Measurements from ENCODE around the gene FGR. TPM values are rescaled to one million over a fixed set of nuclear protein-coding genes. Genes with fewer than 3 reads are reported as not detected.
A peak's percentile ranks its signal among the peaks of the same experiment; 100 is the strongest.

The FGR gene
- total RNA-seq, 2 donors from 2014 or later = 1.2 TPM; not detected in 1

DNA sequence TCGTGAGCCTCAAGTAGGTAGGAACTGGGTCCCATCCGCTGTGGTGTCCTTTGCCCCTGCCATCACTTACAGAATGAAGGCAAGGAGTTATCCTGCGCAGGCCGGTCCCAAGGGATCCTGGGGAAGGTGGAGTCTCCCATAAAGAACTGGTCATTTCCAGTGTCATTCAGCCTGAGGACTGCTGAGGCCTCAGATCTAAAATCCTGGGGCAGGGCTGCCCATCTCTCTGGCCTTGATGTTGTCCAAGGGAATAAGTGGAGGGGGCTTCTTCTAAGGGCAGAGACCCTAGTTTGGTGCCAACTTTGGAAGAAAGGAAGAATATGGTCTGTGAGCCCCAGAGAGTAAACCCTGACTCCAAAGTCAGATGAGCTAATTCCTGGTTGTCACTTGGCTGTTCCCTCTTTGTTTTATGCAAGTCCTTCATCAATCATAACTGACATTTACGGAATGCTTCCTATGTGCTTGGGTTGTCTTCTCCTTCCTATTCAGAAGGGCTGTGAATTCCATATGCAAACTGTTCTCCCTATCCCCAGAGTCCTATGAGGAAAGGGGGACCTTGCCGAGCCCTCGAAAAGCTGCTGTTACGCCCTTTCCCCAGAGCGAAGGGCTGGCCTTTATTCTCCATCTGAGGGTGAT, 30.1 kb upstream of the FGR start:
- H3K36me3 Mint-ChIP-seq (ENCODE audit: low read depth) = no peaks in the 10 kb centered on the region
- ATAC-seq (replicated peaks) = no peak
- H3K4me1 Mint-ChIP-seq = peaks cover 31% of the 10 kb centered on the region
- no peaks in the 10 kb centered on the region for H3K9me3 Mint-ChIP-seq
- no peaks in the 10 kb centered on the region for H3K27me3 Mint-ChIP-seq
- H3K4me3 Mint-ChIP-seq = no peak overlapping the region
- no peak overlapping the region for H3K27ac Mint-ChIP-seq

DNA sequence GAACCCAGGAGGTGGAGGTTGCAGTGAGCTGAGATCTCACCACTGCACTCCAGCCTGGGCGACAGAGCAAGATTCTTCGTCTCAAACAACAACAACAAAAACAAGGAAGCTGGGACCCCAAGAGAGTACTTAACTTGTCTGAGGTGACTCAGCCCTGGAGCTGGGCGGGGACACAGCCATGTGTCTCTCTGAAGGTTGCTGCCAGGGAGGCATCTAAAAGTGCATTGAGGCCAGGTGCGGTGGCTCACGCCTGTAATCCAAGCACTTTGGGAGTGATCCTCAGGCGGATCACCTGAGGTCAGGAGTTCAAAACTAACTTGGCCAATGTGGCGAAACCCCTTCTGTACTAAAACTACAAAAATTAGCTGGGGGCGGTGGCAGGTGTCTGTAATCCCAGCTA, 29.3 kb upstream of the FGR start:
- no peak overlapping the region for H3K27ac Mint-ChIP-seq
- no peak overlapping the region for H3K4me3 Mint-ChIP-seq
- H3K27me3 Mint-ChIP-seq = no peaks in the 10 kb centered on the region
- no peaks in the 10 kb centered on the region for H3K36me3 Mint-ChIP-seq (ENCODE audit: low read depth)
- H3K9me3 Mint-ChIP-seq = no peaks in the 10 kb centered on the region
- H3K4me1 Mint-ChIP-seq = peaks cover 33% of the 10 kb centered on the region
- no peak for ATAC-seq (replicated peaks)

DNA sequence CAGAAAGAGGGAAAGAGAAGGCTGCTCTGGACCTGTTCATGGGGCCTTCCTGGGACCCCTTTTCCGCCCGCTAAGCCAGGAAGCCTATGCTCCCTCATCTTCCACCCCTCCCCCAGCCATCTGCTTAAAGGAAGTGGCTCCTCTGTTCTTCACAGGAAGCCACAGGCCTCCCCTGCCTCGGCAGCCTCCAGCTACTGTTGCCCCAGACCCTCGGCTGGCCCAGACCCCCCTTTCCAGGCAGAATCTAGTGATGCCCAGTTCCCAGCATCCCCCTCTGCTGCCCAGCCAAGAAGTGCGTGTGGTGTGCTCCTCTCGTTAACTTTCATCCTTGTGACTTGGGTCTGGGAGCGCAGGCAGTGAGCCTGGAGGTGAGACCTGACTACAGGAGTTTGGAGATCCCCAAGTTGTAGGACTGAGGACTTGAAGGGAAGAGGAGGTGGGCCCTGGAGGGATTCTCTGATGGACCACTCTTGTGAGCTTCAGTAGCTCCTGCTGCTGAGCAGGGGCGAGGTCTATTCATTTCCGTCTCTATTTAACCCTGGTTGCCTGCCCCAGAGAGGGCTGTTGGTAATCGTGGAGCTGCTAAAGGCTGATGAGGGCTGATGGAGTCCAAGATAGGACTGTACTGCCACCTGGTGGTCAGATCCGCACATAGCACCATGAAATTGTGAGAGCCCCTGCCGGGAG, 27.9 kb upstream of the FGR start:
- Mint-ChIP-seq H3K9me3 (no peaks in the 10 kb centered on the region), H3K27me3 (no peaks in the 10 kb centered on the region), H3K36me3 (ENCODE audit: low read depth) (no peaks in the 10 kb centered on the region), H3K27ac (peak overlapping the region; percentile 99), H3K4me3 (peak overlapping the region; percentile 94), H3K4me1 (peaks cover 35% of the 10 kb centered on the region)
- ATAC-seq (replicated peaks) = peak; percentile 74

DNA sequence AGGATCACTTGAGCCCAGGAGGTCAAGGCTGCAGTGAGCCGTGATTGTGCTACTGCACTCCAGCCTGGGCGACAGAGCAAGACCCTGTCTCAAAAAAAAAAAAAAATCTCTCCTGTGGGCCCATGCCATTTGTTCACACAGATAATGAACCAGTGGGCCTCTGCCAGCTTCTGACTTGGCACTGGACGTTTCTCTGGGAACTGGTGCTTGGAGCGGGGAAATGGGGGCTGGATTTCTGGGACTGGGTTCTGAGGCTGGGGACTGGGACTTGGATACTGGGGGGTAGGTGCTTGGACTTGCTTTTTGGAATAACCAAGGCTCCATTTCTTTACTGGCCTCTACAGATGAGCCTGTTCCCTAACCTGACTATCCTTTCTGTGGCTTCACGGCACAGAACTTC, 27.3 kb upstream of the FGR start:
- Mint-ChIP-seq H3K36me3 (ENCODE audit: low read depth) (no peaks in the 10 kb centered on the region), H3K4me1 (peaks cover 35% of the 10 kb centered on the region), H3K9me3 (no peaks in the 10 kb centered on the region), H3K27me3 (no peaks in the 10 kb centered on the region), H3K4me3 (peak overlapping the region; percentile 94), H3K27ac (peak overlapping the region; percentile 99)
- ATAC-seq (replicated peaks) = no peak

DNA sequence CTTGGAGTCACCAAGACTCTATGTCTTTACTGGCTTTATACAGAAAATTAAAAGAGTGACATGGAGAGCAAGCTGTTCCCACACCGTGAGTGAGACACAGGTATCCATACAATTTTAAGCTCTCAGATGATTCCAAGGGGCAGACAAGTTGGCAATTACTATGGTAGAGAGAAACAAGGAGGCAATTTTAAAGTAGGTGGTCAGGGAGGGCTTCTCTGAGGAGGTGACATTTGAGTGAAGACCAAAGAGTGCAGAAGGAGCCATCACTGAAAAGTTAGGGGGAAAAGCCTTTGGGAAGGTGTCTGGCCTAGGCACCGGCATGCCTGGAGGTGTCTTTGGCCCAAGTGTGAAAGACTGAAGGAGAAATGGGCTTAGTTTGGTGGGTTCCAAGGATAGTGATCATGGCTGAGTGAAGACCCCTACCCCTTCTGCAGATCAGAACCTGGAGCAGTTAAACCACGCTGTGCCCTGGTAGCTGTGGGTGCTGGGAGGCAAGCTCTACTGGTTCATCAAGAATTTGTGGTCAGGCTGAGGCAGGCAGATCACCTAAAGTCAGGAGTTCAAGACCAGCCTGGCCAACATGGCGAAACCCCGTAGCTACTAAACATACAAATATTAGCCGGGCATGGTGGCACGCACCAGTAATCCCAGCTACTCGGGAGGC, 26.6 kb upstream of the FGR start:
- Mint-ChIP-seq H3K4me1 (peaks cover 35% of the 10 kb centered on the region), H3K4me3 (peak overlapping the region; percentile 80), H3K27ac (peak overlapping the region; percentile 50), H3K9me3 (no peaks in the 10 kb centered on the region), H3K36me3 (ENCODE audit: low read depth) (no peaks in the 10 kb centered on the region), H3K27me3 (no peaks in the 10 kb centered on the region)
- ATAC-seq (replicated peaks) = no peak

DNA sequence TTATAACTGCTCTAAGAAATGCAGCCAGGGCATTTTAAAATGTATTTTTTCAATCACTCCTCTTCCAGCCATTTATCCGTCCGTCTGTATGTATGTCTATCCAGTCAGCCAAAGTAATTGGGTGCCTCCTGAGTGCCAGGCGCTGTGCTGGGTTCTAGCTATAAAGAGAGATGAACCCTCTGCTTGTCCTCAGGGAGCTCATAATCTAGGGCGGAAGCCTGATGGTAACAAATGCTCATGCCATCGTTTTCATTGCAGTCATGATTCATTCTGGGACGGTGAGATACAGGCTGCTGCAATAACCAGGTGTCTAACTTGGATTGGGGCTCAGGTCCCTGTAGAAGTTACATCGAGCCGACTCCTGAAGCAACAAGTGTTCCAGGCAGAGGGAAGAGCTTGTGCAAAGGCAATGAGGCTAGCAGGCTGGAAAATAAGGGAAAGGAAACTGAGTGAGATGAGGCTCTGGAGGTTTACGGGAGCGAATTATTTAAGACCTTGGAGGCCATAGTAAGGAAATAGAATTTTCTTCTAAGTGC, 25.4 kb upstream of the FGR start:
- H3K9me3 Mint-ChIP-seq = no peaks in the 10 kb centered on the region
- H3K27ac Mint-ChIP-seq = peak overlapping the region; percentile 83
- H3K36me3 Mint-ChIP-seq (ENCODE audit: low read depth) = no peaks in the 10 kb centered on the region
- H3K4me1 Mint-ChIP-seq = peaks cover 42% of the 10 kb centered on the region
- H3K4me3 Mint-ChIP-seq = peak overlapping the region; percentile 80
- no peak for ATAC-seq (replicated peaks)
- H3K27me3 Mint-ChIP-seq = no peaks in the 10 kb centered on the region

DNA sequence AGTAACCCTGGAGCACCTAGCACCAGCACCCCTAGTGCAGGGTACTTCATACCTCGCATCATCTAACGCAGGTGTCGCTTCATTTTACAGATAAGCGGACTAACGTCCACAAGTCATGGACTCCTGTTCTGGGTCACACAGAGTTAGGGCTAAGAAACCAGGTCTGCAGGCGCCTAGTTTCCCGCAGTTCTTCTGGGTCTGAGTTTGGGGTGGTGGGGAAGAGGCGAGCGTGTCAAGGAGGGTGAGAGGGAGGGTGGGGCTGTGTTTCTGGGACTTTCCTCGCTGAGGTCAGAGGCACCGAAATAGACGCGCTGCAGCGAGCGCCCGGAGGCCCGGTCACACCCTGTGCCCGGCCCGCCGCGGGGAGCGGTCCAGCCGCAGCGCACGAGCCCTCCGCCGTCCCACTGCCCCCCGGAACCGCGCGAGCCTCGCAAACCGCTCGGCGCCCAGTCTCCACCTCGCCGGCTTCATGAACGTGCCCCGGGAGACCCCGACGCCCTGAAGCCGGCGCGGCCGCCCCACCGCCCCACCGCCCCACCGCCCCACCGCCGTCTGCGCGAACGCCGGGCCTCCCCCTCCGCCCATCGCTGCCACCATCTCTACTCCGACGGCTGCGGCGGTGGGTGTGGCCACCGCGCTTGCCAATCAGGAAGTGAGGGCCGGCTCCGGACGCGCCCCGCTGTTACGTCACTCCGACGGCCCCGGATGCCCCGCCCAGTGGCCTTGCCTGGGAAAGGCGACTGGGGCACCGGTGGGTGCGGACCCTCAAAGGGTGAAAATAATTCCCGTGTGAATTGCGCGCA, 24.7 kb upstream of the FGR start:
- H3K9me3 Mint-ChIP-seq = no peaks in the 10 kb centered on the region
- ATAC-seq (replicated peaks) = peak; percentile 82
- peak overlapping the region; percentile 80 for H3K4me3 Mint-ChIP-seq
- H3K36me3 Mint-ChIP-seq (ENCODE audit: low read depth) = no peaks in the 10 kb centered on the region
- H3K27me3 Mint-ChIP-seq = no peaks in the 10 kb centered on the region
- peaks cover 48% of the 10 kb centered on the region for H3K4me1 Mint-ChIP-seq
- H3K27ac Mint-ChIP-seq = peak overlapping the region; percentile 83

DNA sequence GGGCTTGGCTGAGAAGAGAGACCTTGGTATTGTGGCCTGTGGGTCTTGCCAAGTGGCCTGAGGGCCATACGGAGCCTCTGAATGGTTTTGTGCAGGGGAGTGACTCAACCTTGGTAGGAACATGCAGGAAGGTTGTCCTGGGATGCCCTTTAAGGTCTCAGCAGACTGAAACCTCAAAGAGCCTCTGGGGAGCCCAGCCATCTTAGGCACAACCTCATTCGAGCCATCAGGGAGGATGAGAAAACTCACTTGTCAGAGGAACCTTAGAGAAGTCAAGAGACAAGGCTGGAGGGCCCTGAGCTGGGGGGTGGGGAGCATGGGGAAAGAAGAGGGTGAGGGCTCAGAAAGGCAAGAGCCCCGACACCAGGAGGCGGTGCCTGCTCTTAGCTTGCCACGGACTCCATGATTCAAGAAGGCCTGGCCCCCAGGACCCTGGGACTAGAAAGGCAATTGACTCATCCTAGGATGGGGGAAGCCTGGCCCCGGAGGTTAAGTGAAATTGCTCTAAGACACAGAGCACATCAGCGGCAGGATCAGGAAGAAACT, 24.0 kb upstream of the FGR start:
- peak; percentile 6 for ATAC-seq (replicated peaks)
- Mint-ChIP-seq H3K27me3 (no peaks in the 10 kb centered on the region), H3K9me3 (no peaks in the 10 kb centered on the region), H3K4me1 (peaks cover 48% of the 10 kb centered on the region), H3K27ac (peak overlapping the region; percentile 83), H3K4me3 (peak overlapping the region; percentile 80), H3K36me3 (ENCODE audit: low read depth) (no peaks in the 10 kb centered on the region)

DNA sequence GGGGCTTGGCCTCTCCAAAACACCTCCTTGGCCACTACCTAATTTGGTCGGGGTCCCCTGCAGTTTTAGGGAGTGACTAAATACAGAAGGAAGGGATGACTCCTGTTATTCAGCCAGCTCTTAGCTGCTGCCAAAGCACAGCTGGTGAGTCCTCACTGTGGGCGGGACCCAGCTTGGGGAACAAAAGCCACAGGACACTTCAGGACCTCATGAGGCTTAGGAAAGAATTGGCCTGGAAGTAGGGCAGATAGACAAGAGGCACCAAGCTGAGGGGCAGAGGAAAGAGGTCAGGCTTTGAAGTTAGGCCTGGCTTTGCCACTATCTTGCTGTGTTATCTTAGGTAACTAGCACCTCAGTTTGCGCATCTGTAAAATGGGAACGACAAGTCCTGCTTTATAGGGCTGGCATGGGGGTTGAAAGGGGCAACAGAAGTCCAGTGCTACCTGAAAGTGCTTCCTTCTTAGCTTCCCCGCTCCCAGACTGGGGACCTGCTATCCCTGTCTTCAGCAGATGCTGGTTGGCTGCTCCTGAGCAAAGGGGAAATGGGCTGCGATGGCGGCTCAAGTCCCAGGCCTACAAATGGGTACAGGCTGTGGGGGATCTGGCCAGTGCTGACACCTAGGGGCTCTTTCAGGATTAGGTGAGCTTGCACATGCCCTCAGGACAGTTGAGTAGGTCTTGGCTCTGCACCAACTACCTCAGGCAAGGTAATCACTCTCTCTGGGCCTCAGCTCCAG, 21.3 kb upstream of the FGR start:
- no peaks in the 10 kb centered on the region for H3K27me3 Mint-ChIP-seq
- H3K36me3 Mint-ChIP-seq (ENCODE audit: low read depth) = no peaks in the 10 kb centered on the region
- H3K9me3 Mint-ChIP-seq = no peaks in the 10 kb centered on the region
- peak; percentile 38 for ATAC-seq (replicated peaks)
- H3K4me1 Mint-ChIP-seq = peaks cover 32% of the 10 kb centered on the region
- H3K27ac Mint-ChIP-seq = peak overlapping the region; percentile 67
- H3K4me3 Mint-ChIP-seq = no peak overlapping the region

DNA sequence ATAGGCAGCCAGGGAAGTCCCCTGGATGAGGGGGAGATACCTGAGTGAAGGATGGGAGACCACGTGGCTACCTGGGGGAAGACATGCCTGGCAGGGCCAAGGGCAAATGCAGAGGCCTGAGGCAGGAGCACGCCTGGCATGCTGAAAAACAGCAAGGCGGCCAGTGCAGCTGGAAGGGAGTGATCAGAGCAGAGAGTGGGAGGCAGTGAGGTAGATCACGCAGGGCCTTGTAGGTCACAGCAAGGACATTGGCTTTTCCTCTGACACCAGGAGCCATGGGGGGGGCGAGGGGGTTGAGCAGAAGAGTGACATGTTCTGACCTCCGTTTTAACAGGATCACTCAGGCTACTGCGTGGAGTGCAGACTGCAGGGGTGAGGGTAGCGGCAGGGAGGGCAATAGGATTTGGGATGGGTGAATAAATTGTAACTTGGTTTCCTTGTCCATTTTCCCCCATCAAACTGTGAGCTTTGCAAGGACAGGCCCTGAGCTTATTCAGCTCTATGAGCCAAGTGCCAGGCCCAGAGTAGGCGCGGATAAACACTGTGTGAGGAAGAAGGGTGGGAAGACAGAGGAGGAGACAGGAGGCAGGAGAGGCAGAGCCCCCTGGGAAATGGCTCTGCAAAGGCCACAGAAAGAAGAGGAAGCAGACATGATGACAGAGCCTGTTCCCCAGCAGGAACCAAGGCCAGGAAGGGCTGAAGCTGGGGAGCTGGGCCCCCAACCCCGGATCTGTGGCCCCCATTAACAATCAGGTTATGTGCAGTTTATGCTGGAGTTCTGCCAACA, 20.4 kb upstream of the FGR start:
- no peaks in the 10 kb centered on the region for H3K9me3 Mint-ChIP-seq
- H3K27me3 Mint-ChIP-seq = no peaks in the 10 kb centered on the region
- ATAC-seq (replicated peaks) = no peak
- peaks cover 32% of the 10 kb centered on the region for H3K4me1 Mint-ChIP-seq
- H3K4me3 Mint-ChIP-seq = no peak overlapping the region
- no peaks in the 10 kb centered on the region for H3K36me3 Mint-ChIP-seq (ENCODE audit: low read depth)
- H3K27ac Mint-ChIP-seq = peak overlapping the region; percentile 84

DNA sequence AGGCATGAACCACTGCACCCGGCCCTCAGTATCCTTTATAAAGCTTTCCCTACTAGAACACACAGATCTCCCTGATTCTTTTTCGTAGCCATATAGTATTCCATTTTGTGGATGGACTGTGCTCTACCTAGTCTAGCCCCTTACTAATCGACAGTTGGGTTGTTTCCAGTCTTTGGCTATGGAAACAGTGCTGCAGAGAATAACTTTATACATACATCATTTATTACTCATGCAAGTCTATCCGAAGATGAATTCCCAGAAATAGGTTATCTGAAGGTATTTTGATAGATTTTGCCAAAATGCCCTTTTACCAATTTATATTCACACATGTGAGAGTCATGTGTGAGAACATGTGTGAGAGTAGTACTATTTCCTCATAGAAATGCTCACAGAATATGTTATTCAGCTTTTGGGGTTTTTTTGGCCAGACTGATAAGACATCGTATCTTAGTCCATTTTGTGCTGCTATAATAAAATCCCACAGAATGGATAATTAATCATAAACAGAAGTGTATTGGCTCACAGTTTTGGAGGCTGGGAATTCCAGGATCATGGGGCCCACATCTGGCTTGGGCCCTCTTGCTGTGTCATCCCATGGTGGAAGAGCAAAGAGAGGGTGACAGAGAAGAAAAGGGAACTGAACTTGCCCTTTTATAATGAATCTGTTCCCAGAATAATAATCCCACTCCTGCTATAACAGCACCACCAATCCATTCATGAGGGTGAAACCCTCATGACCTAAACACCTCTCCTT, 17.3 kb upstream of the FGR start:
- Mint-ChIP-seq H3K9me3 (no peaks in the 10 kb centered on the region), H3K36me3 (ENCODE audit: low read depth) (no peaks in the 10 kb centered on the region), H3K4me3 (no peak overlapping the region), H3K27me3 (no peaks in the 10 kb centered on the region), H3K4me1 (peaks cover 23% of the 10 kb centered on the region), H3K27ac (peak overlapping the region; percentile 74)
- no peak for ATAC-seq (replicated peaks)

DNA sequence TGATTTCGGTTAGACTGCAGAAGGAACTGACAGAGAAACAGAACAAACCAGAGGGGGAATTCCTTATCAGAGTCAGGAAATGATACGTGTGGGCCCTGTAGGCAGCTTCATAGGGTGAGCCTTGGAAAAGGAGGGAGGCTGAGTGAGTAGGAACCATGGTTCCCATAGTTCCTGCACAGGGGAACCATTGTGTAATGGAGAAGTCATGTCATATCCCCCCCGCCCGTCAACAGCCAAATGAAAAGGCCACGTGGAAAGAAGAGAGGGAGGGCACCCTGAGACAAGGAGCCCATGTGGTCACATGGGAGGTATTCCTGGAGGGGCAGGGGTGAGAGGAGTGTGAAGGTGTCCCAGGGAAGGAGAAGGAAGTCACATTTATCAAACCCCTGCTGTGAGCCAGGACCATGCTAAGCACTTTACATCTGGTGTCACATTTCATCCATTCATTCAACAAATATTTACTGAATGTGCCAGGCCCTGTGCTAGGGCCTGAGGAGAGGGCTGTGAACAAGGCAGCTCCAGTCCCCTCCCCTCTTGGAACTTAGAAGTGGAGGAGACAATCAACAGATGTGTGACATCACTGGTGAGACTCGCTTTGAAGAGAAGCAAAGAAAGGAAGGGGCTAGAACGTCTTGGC, 15.7 kb upstream of the FGR start:
- Mint-ChIP-seq H3K36me3 (ENCODE audit: low read depth) (no peaks in the 10 kb centered on the region), H3K4me3 (peak overlapping the region; percentile 23), H3K9me3 (no peaks in the 10 kb centered on the region), H3K27ac (peak overlapping the region; percentile 43), H3K27me3 (no peaks in the 10 kb centered on the region), H3K4me1 (peaks cover 18% of the 10 kb centered on the region)
- peak; percentile 80 for ATAC-seq (replicated peaks)

Measured in activated T-helper 17 cell treated with anti-CD3 and anti-CD28 coated beads, Interleukin-2, amount 50 U/mL, for 72 hours (primary cell).